Esophagus squamous epithelium (tissue), 5 donors: ENCODE results near the gene MEIS1. TPM values are rescaled to one million over a fixed set of nuclear protein-coding genes. Genes with fewer than 3 reads are reported as not detected.

Experiments
- DNase-seq: peaks from one replicate; lab custom pipeline; 2025; lab: John Stamatoyannopoulos, UW
- H3K27ac ChIP-seq, 4 donors: fragments of 200-600 bp; sonication (generic); one replicate each; pipeline ENCODE4 v1.5.1; 2016 to 2019; ENCODE audit warnings: mild to moderate bottlenecking in 1 of 4
- H3K27me3 ChIP-seq, 4 donors: fragments of 200-600 bp; sonication (generic); 1 replicate in 3 of 4; 2 replicates in 1 of 4; pipeline versions ENCODE4 v1.5.1 to v1.6.0; 2017 to 2021; ENCODE audit warnings: antibody characterized with exemption in 1 of 4
- H3K36me3 ChIP-seq, 3 donors: fragments of 200-600 bp; sonication (generic); one replicate each; pipeline ENCODE4 v1.5.1; 2016 to 2019
- H3K4me1 ChIP-seq, 3 donors: fragments of 200-600 bp; sonication (generic); one replicate each; pipeline ENCODE4 v1.5.1; 2017 to 2019
- H3K4me3 ChIP-seq, 4 donors: fragments of 200-600 bp; sonication (generic); 1 replicate in 3 of 4; 2 replicates in 1 of 4; pipeline ENCODE4 v1.5.1; 2016 to 2019; ENCODE audit warnings: mild to moderate bottlenecking in 2 of 4, moderate library complexity in 1 of 4
- H3K9me3 ChIP-seq, 3 donors: fragments of 200-600 bp; sonication (generic); one replicate each; pipeline ENCODE4 v1.5.1; 2016 to 2019
- POLR2A ChIP-seq, 4 donors: fragments of 450-650 bp; IDR thresholded peaks; one replicate each; pipeline ENCODE4 v1.6.1; 2017; ENCODE audit warnings: antibody characterized with exemption in 4 of 4, mild to moderate bottlenecking in 4 of 4, moderate library complexity in 3 of 4
- WGBS, 2 donors: methylation state at CpG; one replicate each; pipeline ENCODE4 v1.1.5; 2018; 5-methylcytosine and 5-hydroxymethylcytosine counted together
- intact Hi-C: fragments of 100-400 bp; cut with DNase I; formaldehyde crosslinking; loops from one replicate; pipeline ENCODE4 v1.15.0; 2022
- total RNA-seq, 4 donors: library from RNA; depleted of rRNA; stranded (reverse); fragments of >200 nt; gene quantifications; one replicate each; pipeline ENCODE4 v1.1.0, GENCODE V29; 2016
- TF ChIP-seq, protein P1 (sequence below), 6 experiments: fragments of 450-650 bp in 4 of 6; fragments of 200-600 bp in 2 of 6; sonication (generic) in 2 of 6; IDR thresholded peaks; one replicate each; pipeline ENCODE4 v1.5.1; 2016 to 2019; ENCODE audit warnings: antibody characterized with exemption in 6 of 6, mild to moderate bottlenecking in 4 of 6, moderate library complexity in 4 of 6
- donor health status: DM: yes; HTN: yes; CAD: no.

The MEIS1 gene
- total RNA-seq, 4 donors from 2014 or later = 17.8 to 56.1 (median 28.5) TPM

DNA sequence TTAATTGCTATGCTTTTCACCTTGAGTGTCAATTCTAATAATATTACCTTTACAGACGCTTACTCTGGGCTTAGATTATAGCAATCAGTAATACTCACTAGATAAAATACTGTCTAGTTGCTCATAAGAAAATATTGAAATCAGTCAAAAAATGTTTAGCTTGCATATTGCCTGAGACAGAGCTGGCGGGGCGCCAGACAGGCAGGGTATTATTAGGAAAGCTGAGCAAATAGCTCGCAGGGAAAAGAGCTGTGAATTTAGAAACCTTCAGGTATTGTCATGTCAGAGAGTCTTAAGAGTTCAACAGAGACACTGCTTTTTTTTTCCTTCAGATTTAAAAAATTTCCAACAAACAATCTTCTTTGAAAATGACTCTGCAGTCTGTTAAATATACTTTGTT lies 118.4 kb downstream of the MEIS1 start:
- Histone ChIP-seq H3K4me3 (peak overlapping the region in 1 of 4 donors; percentile 0), H3K36me3 (peaks cover 0 to 19% (median 0%) of the 10 kb centered on the region in 3 donors), H3K9me3 (no peaks in the 10 kb centered on the region), H3K27ac (peak overlapping the region; percentile 72 to 79 (median 74)), H3K4me1 (peaks cover 12 to 86% (median 44%) of the 10 kb centered on the region in 3 donors), H3K27me3 (no peaks in the 10 kb centered on the region)
- TF ChIP-seq, protein P1, sequence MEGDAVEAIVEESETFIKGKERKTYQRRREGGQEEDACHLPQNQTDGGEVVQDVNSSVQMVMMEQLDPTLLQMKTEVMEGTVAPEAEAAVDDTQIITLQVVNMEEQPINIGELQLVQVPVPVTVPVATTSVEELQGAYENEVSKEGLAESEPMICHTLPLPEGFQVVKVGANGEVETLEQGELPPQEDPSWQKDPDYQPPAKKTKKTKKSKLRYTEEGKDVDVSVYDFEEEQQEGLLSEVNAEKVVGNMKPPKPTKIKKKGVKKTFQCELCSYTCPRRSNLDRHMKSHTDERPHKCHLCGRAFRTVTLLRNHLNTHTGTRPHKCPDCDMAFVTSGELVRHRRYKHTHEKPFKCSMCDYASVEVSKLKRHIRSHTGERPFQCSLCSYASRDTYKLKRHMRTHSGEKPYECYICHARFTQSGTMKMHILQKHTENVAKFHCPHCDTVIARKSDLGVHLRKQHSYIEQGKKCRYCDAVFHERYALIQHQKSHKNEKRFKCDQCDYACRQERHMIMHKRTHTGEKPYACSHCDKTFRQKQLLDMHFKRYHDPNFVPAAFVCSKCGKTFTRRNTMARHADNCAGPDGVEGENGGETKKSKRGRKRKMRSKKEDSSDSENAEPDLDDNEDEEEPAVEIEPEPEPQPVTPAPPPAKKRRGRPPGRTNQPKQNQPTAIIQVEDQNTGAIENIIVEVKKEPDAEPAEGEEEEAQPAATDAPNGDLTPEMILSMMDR (IDR thresholded peaks at IDR 0.05) = no peak
- no peak for TF ChIP-seq POLR2A (IDR thresholded peaks at IDR 0.05)
- intact Hi-C loops = no loop called here
- DNase-seq = no peak
- WGBS, 2 donors = 40 to 42% methylated on average over 4 of the region's 4 CpGs

- Histone ChIP-seq H3K9me3 (no peaks in the 10 kb centered on the region), H3K27me3 (no peaks in the 10 kb centered on the region), H3K36me3 (peaks cover 0 to 15% (median 0%) of the 10 kb centered on the region in 3 donors), H3K4me1 (peaks cover 12 to 69% (median 39%) of the 10 kb centered on the region in 3 donors), H3K27ac (peak overlapping the region; percentile 46 to 79 (median 76)), H3K4me3 (peak overlapping the region in 3 of 4 donors; percentile 21 to 57 (median 28))
- intact Hi-C loops = no loop called here
- DNase-seq = no peak
- 6% methylated on average over 4 of the region's 4 CpGs for WGBS, 2 donors
- TF ChIP-seq, protein P1 (IDR thresholded peaks at IDR 0.05) = no peak
- no peak for TF ChIP-seq POLR2A (IDR thresholded peaks at IDR 0.05)
Measured at GRCh38 chr2:66555091-66555490, 120.2 kb downstream of the MEIS1 start.

- no peak for DNase-seq
- WGBS, 2 donors = 3 to 9% methylated on average over 14 of the region's 14 CpGs
- TF ChIP-seq, protein P1 (IDR thresholded peaks at IDR 0.05) = no peak
Measured at GRCh38 chr2:66555501-66556324, 120.8 kb downstream of the MEIS1 start.

DNA sequence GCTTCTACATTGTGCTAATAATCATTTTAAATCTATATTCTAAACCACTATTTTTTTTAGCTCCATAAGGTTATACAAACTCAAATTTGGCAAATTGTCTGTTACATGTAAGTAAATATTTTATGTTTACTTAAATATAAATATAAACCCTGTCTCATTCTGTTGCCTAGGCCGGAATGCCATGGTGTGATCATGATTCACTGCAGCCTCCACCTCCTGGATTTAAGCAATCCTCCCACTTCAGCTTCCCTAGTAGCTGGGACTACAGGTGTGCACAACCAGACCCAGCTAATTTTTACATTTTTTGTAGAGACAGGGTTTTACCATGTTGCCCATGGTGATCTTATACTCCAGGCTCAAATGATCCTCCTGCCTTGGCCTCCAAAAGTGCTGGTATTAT lies 124.7 kb downstream of the MEIS1 start:
- whole genome bisulfite sequencing, 2 donors = 76 to 83% methylated on average over 1 of the region's 1 CpG
- peaks cover 4 to 63% (median 25%) of the 10 kb centered on the region in 3 donors for H3K4me1 ChIP-seq
- intact Hi-C loops = no loop called here
- TF ChIP-seq POLR2A (IDR thresholded peaks at IDR 0.05) = no peak
- TF ChIP-seq, protein P1 (IDR thresholded peaks at IDR 0.05) = no peak
- H3K27me3 ChIP-seq = no peaks in the 10 kb centered on the region
- peaks cover 0 to 22% (median 0%) of the 10 kb centered on the region in 3 donors for H3K36me3 ChIP-seq
- no peak overlapping the region for H3K27ac ChIP-seq
- H3K4me3 ChIP-seq = no peak overlapping the region
- no peaks in the 10 kb centered on the region for H3K9me3 ChIP-seq
- DNase-seq = no peak

More at GRCh38 chr2:66555501-66556324, 120.8 kb downstream of the MEIS1 start:
- Histone ChIP-seq H3K36me3 (peaks cover 0 to 19% (median 0%) of the 10 kb centered on the region in 3 donors), H3K9me3 (no peaks in the 10 kb centered on the region), H3K4me1 (peaks cover 12 to 65% (median 39%) of the 10 kb centered on the region in 3 donors), H3K4me3 (peak overlapping the region in 3 of 4 donors; percentile 21 to 57 (median 28)), H3K27me3 (no peaks in the 10 kb centered on the region), H3K27ac (peak overlapping the region; percentile 46 to 79 (median 76))
- intact Hi-C loops = no loop called here

- DNase-seq = no peak
- no peak overlapping the region for H3K4me3 ChIP-seq
- no peaks in the 10 kb centered on the region for H3K9me3 ChIP-seq
- peaks cover 0 to 22% (median 0%) of the 10 kb centered on the region in 3 donors for H3K36me3 ChIP-seq
- H3K4me1 ChIP-seq = peaks cover 0 to 59% (median 18%) of the 10 kb centered on the region in 3 donors
- WGBS, 2 donors = 70 to 74% methylated on average over 2 of the region's 2 CpGs
- intact Hi-C loops = no loop called here
- no peaks in the 10 kb centered on the region for H3K27me3 ChIP-seq
- H3K27ac ChIP-seq = no peak overlapping the region
- TF ChIP-seq POLR2A (IDR thresholded peaks at IDR 0.05) = no peak
- TF ChIP-seq, protein P1 (IDR thresholded peaks at IDR 0.05) = no peak
Measured at GRCh38 chr2:66560683-66561082, 125.8 kb downstream of the MEIS1 start.
